Uterus (tissue), 2 donors: Measurements from ENCODE around the gene CDK10.

Experiments used
- POLR2A ChIP-seq, 2 donors: fragments of 450-650 bp; IDR thresholded peaks; one replicate each; pipeline ENCODE4 v1.6.1; 2016; ENCODE audit warnings: antibody characterized with exemption in 2 of 2, mild to moderate bottlenecking in 1 of 2, moderate library complexity in 1 of 2
- TF ChIP-seq, protein P1 (sequence below), 4 experiments: fragments of 200-600 bp in 2 of 4; fragments of 450-650 bp in 2 of 4; sonication (generic) in 2 of 4; IDR thresholded peaks; one replicate each; pipeline ENCODE4 v1.5.1; 2016 to 2019; ENCODE audit warnings: antibody characterized with exemption in 4 of 4, mild to moderate bottlenecking in 2 of 4, moderate library complexity in 1 of 4

DNA sequence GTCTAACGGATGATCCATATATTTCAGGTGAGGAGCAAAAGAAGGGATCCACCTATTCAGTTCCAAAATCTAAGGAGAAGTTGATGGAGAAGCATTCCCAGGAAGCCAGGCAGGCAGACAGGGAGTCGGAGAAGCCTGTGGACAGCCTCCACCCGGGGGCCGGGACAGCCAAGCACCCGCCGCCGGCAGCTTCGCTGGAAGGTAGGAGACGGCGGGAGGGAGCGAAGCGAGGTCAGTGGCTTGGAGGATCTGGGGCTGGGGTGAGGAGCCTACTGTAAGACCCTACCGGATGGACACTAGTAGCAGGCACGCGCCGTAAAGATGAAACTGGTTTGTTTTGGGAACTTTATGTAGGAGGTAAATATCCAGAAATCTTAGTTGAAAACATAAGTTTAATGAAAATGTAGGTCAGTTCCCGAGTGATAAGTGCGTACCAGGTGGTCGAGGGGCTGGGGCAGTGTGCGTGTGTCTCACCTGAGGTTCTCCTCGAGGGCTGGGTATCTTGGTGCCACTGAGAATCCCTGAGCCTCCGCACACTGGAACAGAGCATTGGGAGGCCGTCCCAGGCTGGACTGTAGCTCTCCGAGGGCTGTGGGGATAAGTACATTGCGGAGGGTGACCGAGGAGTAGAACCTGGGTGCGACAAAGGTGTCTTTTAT lies 28.1 kb upstream of the CDK10 start:
- TF ChIP-seq, protein P1, sequence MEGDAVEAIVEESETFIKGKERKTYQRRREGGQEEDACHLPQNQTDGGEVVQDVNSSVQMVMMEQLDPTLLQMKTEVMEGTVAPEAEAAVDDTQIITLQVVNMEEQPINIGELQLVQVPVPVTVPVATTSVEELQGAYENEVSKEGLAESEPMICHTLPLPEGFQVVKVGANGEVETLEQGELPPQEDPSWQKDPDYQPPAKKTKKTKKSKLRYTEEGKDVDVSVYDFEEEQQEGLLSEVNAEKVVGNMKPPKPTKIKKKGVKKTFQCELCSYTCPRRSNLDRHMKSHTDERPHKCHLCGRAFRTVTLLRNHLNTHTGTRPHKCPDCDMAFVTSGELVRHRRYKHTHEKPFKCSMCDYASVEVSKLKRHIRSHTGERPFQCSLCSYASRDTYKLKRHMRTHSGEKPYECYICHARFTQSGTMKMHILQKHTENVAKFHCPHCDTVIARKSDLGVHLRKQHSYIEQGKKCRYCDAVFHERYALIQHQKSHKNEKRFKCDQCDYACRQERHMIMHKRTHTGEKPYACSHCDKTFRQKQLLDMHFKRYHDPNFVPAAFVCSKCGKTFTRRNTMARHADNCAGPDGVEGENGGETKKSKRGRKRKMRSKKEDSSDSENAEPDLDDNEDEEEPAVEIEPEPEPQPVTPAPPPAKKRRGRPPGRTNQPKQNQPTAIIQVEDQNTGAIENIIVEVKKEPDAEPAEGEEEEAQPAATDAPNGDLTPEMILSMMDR (IDR thresholded peaks at IDR 0.05) = no peak
- TF ChIP-seq POLR2A (IDR thresholded peaks at IDR 0.05) = no peak
